Umbilical cord (tissue), 2 donors: ENCODE measurements around the gene HPCAL1. TPM values are rescaled to one million over a fixed set of nuclear protein-coding genes. Genes with fewer than 3 reads are reported as not detected.

Experiments used
- DNase-seq: peaks from one replicate; pipeline ENCODE4 v3.0.0-alpha.2; 2015; ENCODE audit warnings: low spot score
- total RNA-seq: library from RNA; depleted of rRNA; stranded (reverse); fragments of >200 nt; gene quantifications from one replicate; pipeline ENCODE4 v1.2.3, GENCODE V29; 2014; ENCODE audit warnings: low replicate concordance; ENCODE audit not compliant: insufficient read depth

The HPCAL1 gene
- total RNA-seq, 1 donor from 2014 or later: 7.9 TPM

DNA sequence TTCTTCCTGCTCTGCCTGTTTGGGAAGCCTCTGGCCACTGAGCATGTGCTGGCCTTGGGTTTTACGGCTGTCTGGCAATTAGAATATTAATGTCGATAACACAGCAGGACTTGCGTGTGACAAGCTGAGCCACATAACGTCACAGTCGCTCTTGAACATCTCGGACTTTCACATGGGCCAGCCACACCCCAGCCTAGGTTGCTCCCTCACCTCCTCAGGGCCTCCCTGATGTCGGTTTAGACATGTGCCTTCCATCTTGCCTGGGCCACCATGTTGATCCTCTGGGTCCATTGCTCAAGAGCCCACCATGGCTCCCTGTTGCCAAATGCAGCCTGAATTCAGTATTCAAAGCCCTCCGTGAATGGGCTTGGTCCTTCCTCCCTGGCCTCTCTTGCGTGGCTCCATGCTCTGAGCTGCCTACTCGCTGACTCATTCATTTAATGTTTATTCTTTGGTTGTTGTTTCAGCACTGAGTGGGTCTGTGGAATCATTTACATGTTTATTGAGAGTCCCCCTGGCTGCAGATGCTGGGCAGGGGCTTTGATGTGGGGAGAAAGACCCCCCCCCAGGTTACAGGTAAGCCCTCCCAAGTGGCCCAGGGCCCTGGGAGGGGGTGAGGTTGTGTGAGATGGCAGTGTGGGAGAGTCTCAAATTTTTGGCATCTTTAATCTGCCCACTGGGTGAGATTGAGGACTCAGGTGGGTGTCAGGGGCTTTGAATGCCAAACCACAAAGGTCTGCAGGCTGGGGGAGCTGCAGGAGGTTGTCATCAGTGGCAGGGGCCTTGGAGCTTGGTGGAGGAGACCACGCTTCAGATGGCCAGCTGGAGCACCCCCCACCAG lies 83.4 kb downstream of the HPCAL1 start:
- DNase-seq: no peak

DNA sequence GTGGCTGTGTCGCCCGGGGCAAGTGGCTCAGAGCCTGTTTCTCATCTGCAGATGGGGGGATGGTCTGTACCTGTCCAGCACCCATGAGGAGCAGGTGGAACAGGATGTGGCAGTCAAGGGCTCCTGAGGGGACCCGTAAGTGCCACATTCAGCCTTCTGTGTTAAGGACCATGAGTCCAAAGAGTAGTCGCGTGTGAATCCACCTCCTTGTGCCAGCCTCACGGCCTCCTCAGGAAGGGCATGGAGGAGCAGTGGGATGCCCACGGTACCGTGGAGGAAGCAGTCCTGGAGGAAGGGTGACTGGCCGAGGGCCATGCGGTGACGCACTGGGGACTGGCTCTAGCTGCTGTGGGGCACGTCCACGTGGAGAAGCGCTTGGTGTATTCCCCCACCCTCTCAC lies 84.3 kb downstream of the HPCAL1 start:
- no peak for DNase-seq

DNA sequence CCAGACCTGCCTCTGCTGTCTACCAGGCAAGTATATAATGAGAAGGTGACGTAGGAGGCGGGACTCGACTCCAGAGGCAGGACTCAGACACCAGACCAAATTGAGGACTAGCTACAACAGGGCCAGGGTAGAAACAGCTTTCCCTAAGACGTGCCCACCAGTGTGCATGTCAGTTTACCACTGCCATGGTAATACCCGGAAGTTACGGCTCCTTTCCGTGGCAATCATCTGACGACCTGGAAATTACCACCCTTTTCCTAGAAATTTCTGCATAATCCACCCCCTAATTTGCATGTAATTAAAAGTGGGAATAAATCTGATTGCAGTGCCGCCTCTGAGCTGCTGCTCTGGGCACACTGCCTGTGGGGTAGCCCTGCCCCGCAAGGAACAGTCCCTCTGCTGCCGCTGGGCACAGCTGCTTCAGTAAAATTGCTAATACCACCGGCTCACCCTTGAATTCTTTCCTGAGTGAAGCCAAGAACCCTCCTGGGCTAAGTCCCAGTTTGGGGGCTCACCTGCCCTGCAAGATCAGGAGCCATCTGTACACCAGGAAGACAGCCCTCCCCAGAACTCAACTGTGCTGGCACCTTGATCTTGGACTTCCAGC lies 86.4 kb downstream of the HPCAL1 start:
- no peak for DNase-seq

DNA sequence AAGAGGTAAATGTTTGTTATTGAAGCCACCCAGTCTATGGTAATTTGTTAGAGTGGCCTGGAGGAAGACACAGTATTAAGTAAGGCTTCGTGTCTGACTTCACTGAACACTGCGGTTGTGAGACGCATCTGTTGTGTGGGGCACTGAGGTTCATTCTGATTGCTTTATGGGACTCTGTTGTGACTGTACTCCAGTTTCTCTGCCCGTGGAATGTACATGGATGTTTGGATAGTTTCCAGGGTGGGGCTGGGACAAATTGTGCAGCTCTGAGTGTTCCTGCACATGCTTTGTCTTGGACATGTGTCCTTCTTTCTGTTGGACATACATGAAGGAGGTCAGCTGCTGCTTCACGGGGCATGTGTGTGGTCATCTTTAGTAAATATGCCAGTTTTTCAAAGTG lies 86.9 kb downstream of the HPCAL1 start:
- DNase-seq: no peak

DNA sequence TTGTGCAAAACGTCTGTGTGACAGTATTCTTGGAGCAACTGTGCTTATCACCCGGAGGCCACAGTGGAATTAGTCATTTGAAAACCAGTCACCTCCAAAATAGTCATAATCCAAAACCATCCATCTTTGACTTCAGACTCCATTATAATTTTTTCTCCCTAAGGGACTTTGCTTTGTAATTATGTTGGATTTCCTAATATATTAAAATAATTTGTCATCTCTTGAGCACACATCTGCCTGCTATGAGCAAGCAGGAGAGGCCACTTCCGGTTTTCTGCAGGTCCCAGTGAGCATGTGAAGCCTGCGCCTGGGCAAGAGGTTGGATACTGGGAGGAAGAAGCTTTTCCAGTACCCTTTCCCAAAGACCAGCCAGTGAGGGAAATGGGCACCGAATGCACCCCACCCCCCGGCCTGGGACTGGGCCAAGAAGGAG lies 87.7 kb downstream of the HPCAL1 start:
- no peak for DNase-seq

DNA sequence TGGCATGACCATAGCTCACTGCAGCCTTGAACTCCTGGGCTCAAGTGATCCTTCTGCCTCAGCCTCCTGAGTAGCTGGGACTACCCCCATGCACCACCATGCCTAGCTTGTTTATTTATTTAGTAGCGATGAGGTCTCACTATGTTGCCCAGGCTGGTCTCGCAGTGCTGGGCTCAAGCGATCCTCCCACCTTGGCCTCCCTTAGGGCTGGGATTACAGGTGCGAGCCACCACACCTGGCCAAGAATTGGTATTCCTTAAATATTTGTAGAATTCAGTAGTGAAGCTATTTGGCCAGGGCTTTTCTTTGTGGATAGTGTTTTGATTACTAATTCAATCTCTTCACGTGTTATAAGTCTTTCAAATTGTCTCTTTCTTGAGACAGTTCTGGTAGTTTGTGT lies 89.4 kb downstream of the HPCAL1 start:
- no peak for DNase-seq

DNA sequence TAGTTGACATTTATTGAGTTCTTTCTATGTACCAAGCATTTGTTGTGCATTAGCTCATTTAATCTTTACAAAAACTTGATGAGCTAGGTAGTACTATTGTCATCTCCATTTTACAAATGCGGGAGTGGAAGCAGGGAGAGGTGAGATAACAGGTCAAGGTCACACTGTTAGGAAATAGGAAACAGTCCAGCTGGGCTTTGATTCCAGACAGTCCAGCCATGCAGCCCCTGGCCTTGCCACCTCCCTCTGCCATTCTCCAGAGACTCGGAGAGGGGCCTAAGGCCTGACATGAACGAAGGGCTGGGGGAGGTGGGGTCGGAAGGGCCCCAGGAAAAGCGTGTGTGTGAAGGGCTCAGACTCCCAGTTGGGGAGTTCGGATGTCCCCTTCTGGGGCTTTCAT lies 89.8 kb downstream of the HPCAL1 start:
- DNase-seq: no peak

DNA sequence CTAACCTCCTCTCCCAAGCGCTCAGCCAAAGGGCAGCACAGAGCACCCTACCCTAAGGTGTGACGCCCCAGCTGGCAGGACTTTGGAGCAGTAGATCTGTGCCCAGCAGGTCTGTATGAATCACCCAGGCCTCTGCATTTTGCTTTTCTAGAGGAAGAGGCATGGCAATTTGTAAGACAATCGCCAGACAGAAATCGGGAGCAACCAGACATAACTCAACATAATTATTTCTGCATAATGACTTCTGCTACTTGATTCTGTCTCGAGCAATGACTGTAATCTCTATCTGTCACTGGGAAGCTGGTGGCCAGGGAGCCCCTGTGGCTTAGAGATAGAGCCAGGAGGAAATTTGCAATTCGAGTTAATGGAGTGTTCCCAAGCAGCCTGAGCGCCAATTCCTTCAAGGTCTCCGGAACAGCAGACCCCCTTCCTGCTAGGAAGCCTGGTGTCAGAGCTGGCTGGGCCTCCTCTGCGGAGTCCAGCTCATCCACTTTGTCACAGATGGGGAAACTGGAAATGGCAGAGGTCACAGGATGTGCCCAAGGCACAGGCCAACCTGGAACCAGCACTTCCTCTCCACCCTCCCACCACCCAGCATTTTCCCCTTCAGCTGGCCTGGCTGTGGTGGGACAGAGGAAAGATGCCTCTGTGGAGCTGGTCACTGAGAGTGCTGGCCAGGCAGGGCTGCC lies 90.4 kb downstream of the HPCAL1 start:
- no peak for DNase-seq

DNA sequence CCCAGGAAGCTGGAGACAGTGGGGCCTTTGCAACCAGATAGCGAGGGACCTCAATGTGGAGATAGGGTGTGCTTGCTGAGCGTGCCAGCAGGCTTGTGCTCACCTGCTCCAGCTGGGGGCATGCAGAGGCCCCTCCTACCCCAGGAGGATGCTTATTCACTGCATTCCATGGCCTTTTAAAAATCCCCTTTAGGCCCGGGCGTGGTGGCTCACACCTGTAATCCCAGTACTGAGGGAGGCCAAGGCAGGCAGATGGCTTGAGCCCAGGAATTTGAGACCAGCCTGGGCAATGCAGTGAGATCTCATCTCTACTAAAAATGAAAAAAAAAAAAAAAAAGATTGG lies 90.9 kb downstream of the HPCAL1 start:
- no peak for DNase-seq

DNA sequence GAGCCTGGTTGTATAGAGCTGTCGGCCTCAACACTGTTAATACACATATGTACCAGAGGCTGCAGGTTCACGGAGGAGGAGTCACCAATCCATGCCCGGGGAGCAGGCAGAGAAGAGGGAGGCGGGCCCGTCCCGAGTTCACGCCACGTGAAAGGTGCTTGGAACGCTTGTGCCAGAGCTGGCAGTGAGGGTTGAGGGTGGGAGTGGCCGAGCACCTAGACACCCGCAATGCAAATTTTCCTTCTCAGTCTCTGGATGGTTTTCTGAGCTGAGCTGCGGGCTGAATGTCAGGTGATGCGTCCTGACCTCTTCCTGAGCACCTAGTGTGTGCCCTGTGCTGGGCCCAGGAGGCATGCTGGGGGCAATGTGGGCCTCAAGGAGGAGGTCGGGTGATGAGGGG lies 93.2 kb downstream of the HPCAL1 start:
- DNase-seq: no peak

DNA sequence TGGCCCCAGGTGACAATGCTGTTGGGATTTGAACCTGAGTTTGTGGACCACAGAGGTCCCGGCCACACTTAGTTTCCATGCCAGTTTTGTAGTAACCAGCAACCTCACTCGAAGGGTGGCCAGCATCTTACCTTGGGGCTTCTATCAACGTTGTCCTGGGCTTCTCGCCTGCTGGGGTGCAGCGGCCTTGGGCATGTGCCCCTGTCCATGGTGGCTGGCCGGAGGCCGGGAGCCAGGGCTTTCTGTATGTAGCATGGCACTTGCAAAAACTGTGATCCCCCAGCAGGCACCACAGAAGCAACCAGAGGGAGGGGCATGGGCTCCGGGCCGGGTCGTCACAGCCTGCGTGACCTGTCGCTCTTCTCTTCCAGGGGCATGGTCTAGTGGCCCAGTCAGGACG lies 93.8 kb downstream of the HPCAL1 start:
- DNase-seq: no peak

DNA sequence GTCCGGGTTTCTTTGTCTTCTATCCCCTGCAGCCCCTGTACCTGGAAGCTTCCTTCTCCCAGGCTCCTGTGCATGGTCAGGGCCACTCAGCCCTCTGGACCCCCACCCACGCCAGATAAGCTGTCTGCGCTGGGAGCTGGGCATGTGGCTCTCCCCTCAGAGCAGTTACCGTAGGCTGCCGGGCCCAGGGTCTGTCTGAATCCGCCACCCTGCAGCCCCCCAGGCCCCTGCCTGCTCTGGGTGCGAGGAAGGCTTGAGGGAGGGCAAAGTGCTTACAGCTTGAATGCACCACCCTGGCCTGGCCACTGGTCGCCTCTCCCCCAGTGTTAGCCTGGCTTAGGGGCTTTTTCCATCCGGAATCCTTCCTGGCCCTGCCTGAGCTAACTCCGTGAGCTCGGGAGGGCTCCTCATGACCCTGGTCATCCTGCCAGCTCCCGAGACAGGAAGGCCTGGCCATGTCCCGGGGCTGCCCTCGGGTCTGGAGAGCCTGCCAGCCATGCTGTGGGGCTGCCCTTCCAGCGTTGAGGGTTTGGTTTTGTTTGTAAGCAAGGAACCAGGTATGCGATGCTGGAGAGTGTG lies 94.7 kb downstream of the HPCAL1 start:
- no peak for DNase-seq

DNA sequence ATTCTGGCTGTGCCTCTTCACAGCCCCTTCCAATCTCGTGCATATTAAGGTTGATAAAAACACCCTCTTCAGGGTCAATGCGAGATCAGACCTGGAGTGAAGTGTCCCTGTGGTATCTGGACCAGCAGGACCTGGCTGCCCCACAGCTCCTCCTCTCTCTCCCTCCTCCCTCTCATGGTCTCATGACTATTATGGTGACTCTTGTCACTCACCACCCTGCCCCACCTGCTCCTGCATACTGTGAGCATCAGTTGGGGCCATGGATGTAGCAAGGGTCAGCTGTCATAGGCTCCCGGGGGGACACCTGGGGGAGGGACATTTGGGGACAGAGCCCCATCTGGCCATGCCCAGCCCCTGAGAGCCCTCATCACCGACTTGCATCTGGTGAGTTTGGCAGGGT lies 95.2 kb downstream of the HPCAL1 start:
- no peak for DNase-seq

DNA sequence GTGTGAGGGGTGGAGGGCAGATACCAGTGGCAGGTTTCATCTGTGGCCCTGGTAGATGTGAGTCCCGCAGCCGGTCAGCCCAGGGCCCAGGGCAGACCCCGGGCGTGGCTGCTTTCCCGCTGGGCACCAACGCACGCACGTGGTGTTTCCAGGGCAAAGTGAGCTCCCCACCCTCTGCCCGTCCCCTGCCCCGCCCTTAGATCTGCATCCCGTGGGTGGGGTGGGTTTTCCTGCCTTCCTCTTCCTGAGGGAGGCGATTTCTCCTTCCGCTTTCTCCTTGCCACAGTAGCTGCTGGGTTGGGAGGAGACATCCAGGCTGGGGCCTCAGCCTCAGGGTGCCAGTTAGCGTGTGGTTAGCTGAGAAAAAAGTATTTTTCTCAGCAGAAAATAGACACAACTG lies 95.8 kb downstream of the HPCAL1 start:
- no peak for DNase-seq

DNA sequence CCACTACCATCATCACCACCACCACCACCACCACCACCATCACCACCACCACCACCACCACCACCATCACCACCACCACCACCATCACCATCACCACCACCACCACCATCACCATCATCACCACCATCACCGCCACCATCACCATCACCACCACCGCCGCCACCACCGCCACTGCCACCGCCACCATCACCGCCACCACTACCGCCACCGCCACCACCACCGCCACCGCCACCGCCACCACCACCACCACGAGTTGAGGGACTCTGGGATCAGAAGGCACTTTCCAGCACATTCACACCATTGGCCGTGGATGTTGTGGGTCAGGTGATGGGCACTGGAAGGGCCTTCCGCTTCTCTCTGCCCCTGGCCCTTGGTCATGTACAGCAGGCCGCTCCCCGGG lies 96.7 kb downstream of the HPCAL1 start:
- DNase-seq: no peak

DNA sequence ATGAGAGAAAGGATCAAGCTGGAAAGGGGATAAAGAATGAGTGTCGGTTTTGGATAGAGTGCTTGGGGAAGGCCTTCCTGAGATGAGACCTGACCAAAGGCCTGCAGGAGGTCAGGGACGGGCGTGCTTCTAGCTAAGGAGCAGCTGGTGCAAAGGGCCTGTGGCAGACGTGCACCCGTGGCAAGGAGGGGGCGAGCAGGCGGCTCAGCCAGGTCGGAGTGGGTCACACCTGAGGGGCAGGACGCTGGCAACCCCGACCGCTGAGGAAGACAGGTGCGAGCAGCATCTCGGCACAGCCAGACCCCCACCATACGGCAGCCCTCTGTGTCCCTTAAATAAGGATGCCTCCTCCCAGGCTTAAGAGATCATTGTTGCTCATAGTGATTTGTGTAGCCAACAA lies 97.3 kb downstream of the HPCAL1 start:
- no peak for DNase-seq

DNA sequence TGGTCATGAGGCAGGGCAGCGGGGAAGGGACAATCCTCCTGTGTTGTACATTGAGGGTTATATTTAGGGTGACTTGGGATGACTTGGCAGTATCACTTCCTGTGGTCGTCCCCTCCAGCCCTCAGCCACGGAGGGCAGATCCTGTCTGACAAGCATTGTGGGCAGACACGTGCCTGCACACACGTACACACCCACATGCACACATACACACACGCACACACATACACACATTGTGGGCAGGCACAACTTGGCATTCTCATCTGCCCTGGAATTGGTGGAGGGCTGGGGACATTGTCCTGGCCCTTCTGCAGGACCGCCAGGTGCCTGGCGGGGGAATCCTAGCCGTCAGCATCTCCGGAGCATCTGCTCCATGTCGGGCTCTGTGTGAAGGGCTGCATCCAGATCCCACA lies 97.9 kb downstream of the HPCAL1 start:
- peak; percentile 24 for DNase-seq

DNA sequence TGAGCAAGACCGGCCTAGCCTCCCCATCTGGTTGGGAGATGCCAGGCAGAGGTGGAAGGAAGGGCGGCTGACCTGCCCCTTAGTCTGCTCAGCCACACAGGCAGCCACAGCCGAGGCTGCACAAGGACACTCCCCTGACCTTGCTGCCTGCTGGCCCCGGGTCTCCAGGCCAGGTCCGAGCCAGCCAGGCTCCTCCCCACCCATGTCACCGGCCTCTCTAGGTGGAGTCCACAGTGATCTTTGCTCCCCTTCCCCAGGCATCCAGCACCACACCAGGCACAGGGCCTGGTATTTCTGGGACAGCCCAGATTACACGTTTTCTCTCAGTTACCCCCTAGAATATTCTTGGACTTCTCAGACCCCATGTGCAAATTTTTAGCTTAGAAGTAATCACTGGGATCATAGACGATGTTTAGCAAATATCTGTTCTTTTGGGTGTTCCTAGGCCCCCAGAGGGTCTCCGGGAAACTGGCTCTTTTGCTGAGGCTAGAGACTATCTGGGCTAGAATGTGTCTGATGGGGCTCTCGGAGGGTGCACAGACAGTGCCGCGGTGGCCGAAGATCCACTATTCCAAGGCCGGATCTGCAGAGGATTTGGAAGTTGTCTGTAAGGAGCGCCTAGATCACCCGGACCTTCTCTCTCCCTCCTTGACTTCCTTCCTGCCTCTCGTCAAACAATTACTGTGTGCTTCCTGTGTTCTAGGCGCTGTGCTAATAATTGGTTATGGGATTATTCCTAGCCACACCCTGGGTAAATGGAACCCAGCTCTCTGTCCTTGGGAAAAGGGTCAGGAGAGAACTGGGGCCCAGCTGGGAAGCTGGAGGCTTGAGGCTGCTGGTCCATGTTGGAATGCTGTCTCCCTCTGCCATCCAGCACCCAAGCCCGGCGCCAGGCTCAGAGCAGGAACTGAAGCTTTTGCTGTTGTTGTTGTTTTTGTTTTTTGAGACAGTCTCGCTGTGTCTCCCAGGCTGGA lies 98.6 kb downstream of the HPCAL1 start:
- no peak for DNase-seq

DNA sequence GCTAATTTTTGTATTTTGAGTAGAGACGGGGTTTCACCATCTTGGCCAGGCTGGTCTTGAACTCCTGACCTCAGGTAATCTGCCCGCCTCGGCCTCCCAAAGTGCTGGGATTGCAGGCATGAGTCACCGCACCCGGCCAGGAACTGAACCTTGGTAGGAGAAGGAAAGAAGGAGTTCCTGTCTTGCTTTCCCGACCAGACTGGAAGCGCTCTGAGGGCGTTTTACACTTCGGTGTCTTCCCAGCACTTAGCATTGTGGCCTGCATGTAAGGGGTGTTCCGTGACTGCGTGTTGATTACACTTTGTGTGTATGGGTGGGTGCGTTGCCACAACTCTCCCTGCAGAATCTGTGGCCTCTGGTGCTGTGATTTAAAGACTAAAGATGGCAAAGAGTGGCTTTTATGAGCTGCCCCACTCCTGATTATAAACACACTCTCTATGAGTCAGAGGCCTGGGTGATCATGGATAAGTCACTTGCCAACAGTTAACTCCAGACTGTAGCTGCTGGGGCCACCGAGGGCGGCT lies 99.4 kb downstream of the HPCAL1 start:
- DNase-seq: no peak

DNA sequence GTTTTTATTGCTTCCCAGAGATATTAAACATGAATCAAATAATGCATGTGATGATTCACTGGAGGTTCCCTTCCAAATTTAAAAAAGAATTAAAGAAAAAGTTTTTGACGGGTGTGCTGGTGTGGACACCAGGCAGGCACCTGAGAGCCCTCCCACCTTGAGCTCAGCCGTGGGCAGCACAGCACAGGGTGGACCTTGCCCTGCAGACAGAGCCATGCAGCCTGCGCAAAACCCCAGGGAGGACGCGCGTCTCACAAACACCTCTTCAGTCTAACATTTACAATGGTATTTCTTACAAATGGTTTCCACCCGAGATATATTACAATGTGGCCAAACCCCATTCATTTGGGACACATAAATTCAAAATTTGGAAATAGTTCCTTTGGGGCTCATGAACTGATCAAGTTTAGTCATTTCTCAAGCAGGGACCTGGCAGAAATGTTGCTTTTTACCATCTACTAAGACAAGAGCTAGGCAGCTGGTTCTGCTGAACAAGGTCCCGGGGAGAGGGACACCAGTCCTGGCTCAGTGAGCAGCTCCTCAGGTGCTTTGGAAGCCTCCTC lies 100.0 kb downstream of the HPCAL1 start:
- no peak for DNase-seq
